Activated T-cell treated with anti-CD3 and anti-CD28 coated beads, Interleukin-2, amount 50 U/mL, for 72 hours (primary cell): ENCODE data around the gene OSBP2. TPM values are rescaled to one million over a fixed set of nuclear protein-coding genes. Genes with fewer than 3 reads are reported as not detected.

Experiments
- ATAC-seq, 2 donors: fragments of 150-1000 bp; cut with Tn5 transposase; replicated peaks in 1 of 2; 2 replicates each; pipeline ENCODE4 v1.10.0; 2021; ENCODE audit warnings: moderate library complexity in 2 of 2, mild to moderate bottlenecking in 1 of 2
- DNase-seq, 2 donors: peaks; one replicate each; pipeline ENCODE4 v3.0.0; 2021 to 2022; ENCODE audit warnings: mixed read lengths in 1 of 2
- H3K27ac Mint-ChIP-seq: one replicate; pipeline ENCODE4 v1.8.0; 2022; ENCODE audit warnings: mild to moderate bottlenecking, moderate library complexity, mixed read lengths
- H3K27me3 Mint-ChIP-seq: one replicate; pipeline ENCODE4 v1.8.0; 2022; ENCODE audit warnings: low read depth, mixed read lengths
- H3K36me3 Mint-ChIP-seq, 2 donors: one replicate each; pipeline ENCODE4 v1.8.0; 2022; ENCODE audit warnings: mixed read lengths in 2 of 2, mild to moderate bottlenecking in 1 of 2; ENCODE audit not compliant: insufficient read depth in 2 of 2
- H3K4me1 Mint-ChIP-seq: one replicate; pipeline ENCODE4 v1.8.0; 2022; ENCODE audit warnings: low read depth, mixed read lengths
- H3K4me3 Mint-ChIP-seq, 2 donors: one replicate each; pipeline ENCODE4 v1.8.0; 2022; ENCODE audit warnings: mild to moderate bottlenecking in 2 of 2, mixed read lengths in 2 of 2, moderate library complexity in 2 of 2
- H3K9me3 Mint-ChIP-seq, 2 donors: one replicate each; pipeline ENCODE4 v1.8.0; 2022; ENCODE audit warnings: mixed read lengths in 2 of 2
- total RNA-seq, 2 donors: library from RNA; stranded (reverse); gene quantifications; one replicate each; pipeline ENCODE4 v1.2.3, GENCODE V29; 2022

OSBP2 gene
- total RNA-seq, 2 donors from 2014 or later, result 7.2 to 11.9 TPM

GRCh38 chr22:30743257-30744020 is 48.8 kb downstream of the OSBP2 start:
- H3K27ac Mint-ChIP-seq, result peak overlapping the region; percentile 98
- no peaks in the 10 kb centered on the region for H3K9me3 Mint-ChIP-seq
- peaks cover 3 to 4% of the 10 kb centered on the region in 2 donors for H3K36me3 Mint-ChIP-seq
- ATAC-seq (peak; percentile 45 to 54), DNase-seq (peak; percentile 41 to 51)
- H3K4me3 Mint-ChIP-seq, result peak overlapping the region; percentile 70 to 91
- peaks cover 87% of the 10 kb centered on the region for H3K4me1 Mint-ChIP-seq
- peaks cover 9% of the 10 kb centered on the region for H3K27me3 Mint-ChIP-seq

DNA sequence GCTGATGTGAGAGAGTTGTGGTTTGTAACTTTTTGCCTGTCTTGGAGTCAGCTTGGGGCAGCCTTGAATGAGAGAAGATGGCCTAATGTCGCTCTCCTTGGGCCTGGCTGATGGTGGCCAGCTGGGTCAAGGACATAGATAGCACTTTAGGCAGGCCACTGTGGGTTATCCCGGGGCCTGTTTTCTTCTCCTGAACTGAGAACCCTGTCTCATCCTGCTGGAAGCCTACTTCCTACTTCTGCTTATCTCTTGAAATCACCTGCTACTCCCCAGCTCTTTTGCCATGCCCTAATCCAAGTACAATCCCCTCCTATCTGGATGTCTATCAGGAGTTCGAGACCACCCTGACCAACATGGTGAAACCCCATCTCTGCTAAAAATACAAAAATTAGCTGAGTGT is 49.5 kb downstream of the OSBP2 start:
- H3K9me3 Mint-ChIP-seq, result no peaks in the 10 kb centered on the region
- H3K27me3 Mint-ChIP-seq, result peaks cover 3% of the 10 kb centered on the region
- H3K4me1 Mint-ChIP-seq, result peaks cover 82% of the 10 kb centered on the region
- no peak for DNase-seq
- peak overlapping the region; percentile 69 to 74 for H3K4me3 Mint-ChIP-seq
- peaks cover 3 to 4% of the 10 kb centered on the region in 2 donors for H3K36me3 Mint-ChIP-seq
- H3K27ac Mint-ChIP-seq, result peak overlapping the region; percentile 0
- no peak for ATAC-seq

DNA sequence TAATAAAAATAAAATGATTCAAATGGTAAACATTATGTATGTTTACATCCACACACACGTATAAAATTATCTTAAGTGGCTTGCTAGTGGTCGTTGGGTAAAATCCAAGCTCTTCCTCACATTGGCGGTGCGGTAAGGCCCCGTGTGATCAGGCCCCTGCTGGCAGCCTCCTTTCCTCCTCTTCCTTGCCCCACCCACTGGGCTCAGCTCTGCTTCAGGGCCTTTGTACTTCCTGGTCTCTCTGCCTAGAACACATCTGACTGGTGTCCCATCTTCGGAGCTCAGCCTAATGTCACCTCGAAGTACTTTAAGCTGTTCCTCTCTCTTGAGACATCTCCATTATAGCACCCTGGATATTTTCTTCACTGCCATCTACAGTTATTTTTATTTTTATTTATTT is 52.8 kb downstream of the OSBP2 start:
- Mint-ChIP-seq H3K4me1 (peaks cover 52% of the 10 kb centered on the region), H3K27ac (no peak overlapping the region), H3K4me3 (no peak overlapping the region), H3K27me3 (no peaks in the 10 kb centered on the region), H3K36me3 (peaks cover 0 to 3% of the 10 kb centered on the region in 2 donors), H3K9me3 (no peaks in the 10 kb centered on the region)
- ATAC-seq (no peak), DNase-seq (no peak)

GRCh38 chr22:30749272-30749671 is 54.6 kb downstream of the OSBP2 start:
- no peak for ATAC-seq
- no peaks in the 10 kb centered on the region for H3K9me3 Mint-ChIP-seq
- no peaks in the 10 kb centered on the region for H3K27me3 Mint-ChIP-seq
- H3K4me3 Mint-ChIP-seq, result no peak overlapping the region
- H3K36me3 Mint-ChIP-seq, result peaks cover 0 to 3% of the 10 kb centered on the region in 2 donors
- peaks cover 34% of the 10 kb centered on the region for H3K4me1 Mint-ChIP-seq
- DNase-seq, result no peak
- no peak overlapping the region for H3K27ac Mint-ChIP-seq

- Mint-ChIP-seq H3K4me3 (no peak overlapping the region), H3K27me3 (no peaks in the 10 kb centered on the region), H3K9me3 (no peaks in the 10 kb centered on the region), H3K27ac (no peak overlapping the region), H3K36me3 (peaks cover 0 to under 1% of the 10 kb centered on the region in 2 donors), H3K4me1 (peaks cover 31% of the 10 kb centered on the region)
- ATAC-seq, result no peak
- no peak for DNase-seq
These were observed 55.2 kb downstream of the OSBP2 start for GRCh38 chr22:30749849-30750248.

DNA sequence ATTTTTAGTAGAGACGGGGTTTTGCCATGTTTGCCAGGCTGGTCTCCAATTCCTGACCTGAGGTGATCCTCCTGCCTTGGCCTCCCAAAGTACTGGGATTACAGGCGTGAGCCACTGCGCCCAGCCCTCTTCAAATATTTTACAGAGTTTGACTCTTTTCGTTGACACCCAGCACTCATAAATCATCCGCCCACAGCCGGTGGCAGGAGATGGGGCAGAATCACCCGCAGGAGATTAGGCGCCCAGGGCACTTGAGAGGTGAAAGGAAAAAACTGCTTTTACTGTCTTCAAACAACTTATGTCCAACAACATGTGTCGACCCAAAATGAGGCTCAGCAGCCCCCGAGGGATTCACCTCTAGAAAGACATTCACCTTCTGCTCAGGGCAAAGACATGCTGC is 56.9 kb downstream of the OSBP2 start:
- ATAC-seq, result no peak
- no peak overlapping the region for H3K27ac Mint-ChIP-seq
- no peaks in the 10 kb centered on the region for H3K9me3 Mint-ChIP-seq
- H3K27me3 Mint-ChIP-seq, result no peaks in the 10 kb centered on the region
- peaks cover 22% of the 10 kb centered on the region for H3K4me1 Mint-ChIP-seq
- DNase-seq, result no peak
- no peak overlapping the region for H3K4me3 Mint-ChIP-seq
- H3K36me3 Mint-ChIP-seq, result no peaks in the 10 kb centered on the region

DNA sequence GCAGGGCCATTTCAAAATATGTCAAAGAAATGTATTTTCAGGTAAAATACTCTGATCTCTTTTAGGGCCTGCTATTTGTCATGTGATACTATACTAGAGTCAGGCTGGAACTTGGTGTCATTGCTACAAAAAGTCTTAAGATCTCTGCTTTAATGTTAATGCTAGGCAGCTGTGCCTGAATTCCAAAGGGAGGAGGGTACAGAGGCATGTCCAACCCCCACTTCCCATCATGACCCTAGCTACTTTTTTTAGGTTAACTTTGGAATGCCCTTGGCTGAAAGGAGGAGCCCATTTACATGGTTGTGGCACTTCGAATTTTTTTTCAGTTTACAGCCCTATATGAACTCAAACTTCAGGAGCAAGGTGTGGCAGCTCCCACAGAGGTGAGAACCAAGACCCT is 58.1 kb downstream of the OSBP2 start:
- H3K27ac Mint-ChIP-seq, result no peak overlapping the region
- peaks cover 9% of the 10 kb centered on the region for H3K4me1 Mint-ChIP-seq
- no peak overlapping the region for H3K4me3 Mint-ChIP-seq
- no peaks in the 10 kb centered on the region for H3K9me3 Mint-ChIP-seq
- no peak for ATAC-seq
- no peaks in the 10 kb centered on the region for H3K27me3 Mint-ChIP-seq
- DNase-seq, result no peak
- H3K36me3 Mint-ChIP-seq, result no peaks in the 10 kb centered on the region

- Mint-ChIP-seq H3K27me3 (no peaks in the 10 kb centered on the region), H3K36me3 (no peaks in the 10 kb centered on the region), H3K27ac (no peak overlapping the region), H3K9me3 (no peaks in the 10 kb centered on the region), H3K4me1 (peaks cover 9% of the 10 kb centered on the region), H3K4me3 (no peak overlapping the region)
- DNase-seq (no peak), ATAC-seq (no peak)
These were observed 59.0 kb downstream of the OSBP2 start for GRCh38 chr22:30753701-30754100.

GRCh38 chr22:30754521-30754920 is 59.8 kb downstream of the OSBP2 start:
- Mint-ChIP-seq H3K4me1 (peaks cover 9% of the 10 kb centered on the region), H3K4me3 (no peak overlapping the region), H3K27me3 (no peaks in the 10 kb centered on the region), H3K27ac (no peak overlapping the region), H3K36me3 (no peaks in the 10 kb centered on the region), H3K9me3 (no peaks in the 10 kb centered on the region)
- DNase-seq (no peak), ATAC-seq (no peak)

DNA sequence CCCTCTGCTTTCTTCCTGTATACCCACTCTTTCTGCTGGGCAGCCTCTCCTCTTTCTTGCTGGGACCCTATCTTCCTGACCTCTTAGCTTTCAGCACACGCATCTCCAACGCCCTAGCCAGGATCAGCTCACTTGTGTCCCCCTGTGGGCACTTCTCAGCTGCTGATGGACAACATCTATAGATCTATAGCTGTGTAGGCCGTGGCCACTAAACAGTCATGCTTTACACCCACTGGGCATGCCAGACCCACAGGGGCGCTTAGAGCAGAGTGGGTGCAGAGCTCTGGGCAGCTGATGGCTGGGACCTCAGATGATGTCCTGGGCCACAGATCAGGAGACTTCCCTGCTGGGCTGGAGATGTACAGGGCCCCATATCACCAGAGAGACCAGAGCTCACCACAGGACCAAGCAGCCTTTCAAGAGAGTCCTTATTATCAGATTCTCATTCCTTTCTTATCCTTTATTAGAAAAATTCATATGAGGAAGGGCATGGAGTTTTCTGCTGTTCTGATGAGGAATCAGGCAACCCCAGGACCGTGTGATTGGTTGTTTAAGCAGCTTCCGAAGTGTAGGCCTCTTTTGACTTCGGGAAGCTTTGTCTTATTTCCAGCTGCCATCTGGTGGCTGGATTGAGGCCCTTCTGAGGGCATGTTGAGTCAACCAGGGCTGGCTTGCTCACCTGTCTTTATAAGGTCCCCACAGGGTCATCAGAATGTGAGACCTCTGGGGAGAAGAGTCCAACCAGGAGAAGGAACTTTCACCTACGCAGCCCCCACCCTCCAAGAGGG is 60.5 kb downstream of the OSBP2 start:
- no peak overlapping the region for H3K4me3 Mint-ChIP-seq
- H3K36me3 Mint-ChIP-seq, result no peaks in the 10 kb centered on the region
- H3K4me1 Mint-ChIP-seq, result peaks cover 9% of the 10 kb centered on the region
- no peak overlapping the region for H3K27ac Mint-ChIP-seq
- H3K9me3 Mint-ChIP-seq, result no peaks in the 10 kb centered on the region
- no peaks in the 10 kb centered on the region for H3K27me3 Mint-ChIP-seq
- ATAC-seq, result peak; percentile 91 to 92
- peak; percentile 68 for DNase-seq

- H3K27me3 Mint-ChIP-seq, result no peaks in the 10 kb centered on the region
- no peaks in the 10 kb centered on the region for H3K36me3 Mint-ChIP-seq
- no peak for DNase-seq
- H3K4me1 Mint-ChIP-seq, result peaks cover 9% of the 10 kb centered on the region
- no peak for ATAC-seq
- no peak overlapping the region for H3K27ac Mint-ChIP-seq
- no peak overlapping the region for H3K4me3 Mint-ChIP-seq
- H3K9me3 Mint-ChIP-seq, result no peaks in the 10 kb centered on the region
These were observed 61.1 kb downstream of the OSBP2 start for GRCh38 chr22:30755759-30756124.

DNA sequence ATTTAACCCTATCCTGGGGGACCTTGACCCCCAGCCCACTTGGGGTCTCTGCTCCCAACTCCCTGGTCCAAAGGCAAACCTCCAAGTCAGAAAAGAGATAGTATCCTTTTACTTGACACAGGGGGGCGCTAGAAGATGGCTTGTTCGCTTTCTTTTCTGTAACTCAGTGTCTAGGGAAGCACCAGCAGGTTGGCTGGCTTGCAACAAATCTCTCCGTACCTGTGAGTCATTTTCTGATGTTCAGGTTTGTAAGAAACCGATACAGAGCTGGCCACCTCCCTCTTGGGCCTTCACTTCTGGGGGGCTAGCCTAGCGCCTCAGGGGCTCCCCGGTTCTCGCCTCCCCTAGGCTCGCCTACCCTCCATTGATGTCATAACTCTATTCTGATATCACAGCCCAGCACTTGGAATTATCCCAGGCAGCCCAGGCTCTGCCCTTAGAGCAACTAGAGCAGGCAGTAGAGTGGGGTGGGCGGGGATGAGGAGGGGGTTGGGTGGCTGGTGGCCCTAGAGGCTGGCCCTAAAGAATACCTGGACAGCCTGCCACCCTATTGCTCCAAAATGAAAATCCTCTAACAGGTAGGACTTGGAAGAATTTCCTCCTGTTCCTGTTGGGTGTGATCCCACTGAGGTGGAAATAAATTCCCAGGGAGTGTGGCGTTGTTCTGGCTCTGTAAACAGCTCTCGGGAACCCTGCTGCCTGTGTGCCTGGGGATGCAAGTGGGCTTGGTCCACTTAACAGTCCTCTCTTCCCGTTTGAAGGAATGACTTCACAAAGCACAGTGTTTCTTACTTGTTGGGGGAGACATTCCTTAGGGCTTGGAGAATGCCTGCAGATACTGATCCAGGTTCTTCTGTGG is 69.4 kb downstream of the OSBP2 start:
- no peaks in the 10 kb centered on the region for H3K27me3 Mint-ChIP-seq
- no peak overlapping the region for H3K27ac Mint-ChIP-seq
- DNase-seq (peak; percentile 62 to 68), ATAC-seq (peak; percentile 94 to 96)
- no peaks in the 10 kb centered on the region for H3K9me3 Mint-ChIP-seq
- no peaks in the 10 kb centered on the region for H3K36me3 Mint-ChIP-seq
- no peaks in the 10 kb centered on the region for H3K4me1 Mint-ChIP-seq
- H3K4me3 Mint-ChIP-seq, result no peak overlapping the region

GRCh38 chr22:30767661-30768060 is 73.0 kb downstream of the OSBP2 start:
- Mint-ChIP-seq H3K36me3 (no peaks in the 10 kb centered on the region), H3K4me1 (no peaks in the 10 kb centered on the region), H3K27me3 (no peaks in the 10 kb centered on the region), H3K9me3 (no peaks in the 10 kb centered on the region), H3K27ac (no peak overlapping the region), H3K4me3 (no peak overlapping the region)
- ATAC-seq (no peak), DNase-seq (no peak)
